Measurements from ENCODE around the gene MSLN.

Gene MSLN

GRCh38 chr16:778447-778846 is 17.9 kb downstream of the MSLN start:
- no peak for DNase-seq

- DNase-seq = no peak
These were observed 18.5 kb downstream of the MSLN start for GRCh38 chr16:778909-779527.

GRCh38 chr16:779561-779960 is 19.0 kb downstream of the MSLN start:
- no peak for DNase-seq

GRCh38 chr16:780296-780695 is 19.8 kb downstream of the MSLN start:
- DNase-seq = no peak

GRCh38 chr16:781346-782010 is 20.9 kb downstream of the MSLN start:
- DNase-seq = no peak

- no peak for DNase-seq
These were observed 21.7 kb downstream of the MSLN start for GRCh38 chr16:782258-782657.

GRCh38 chr16:782766-783403 is 22.4 kb downstream of the MSLN start:
- DNase-seq = peak; percentile 58

GRCh38 chr16:783404-784161 is 23.0 kb downstream of the MSLN start:
- DNase-seq = no peak

- DNase-seq = no peak
These were observed 23.9 kb downstream of the MSLN start for GRCh38 chr16:784431-784830.

- DNase-seq = no peak
These were observed 25.3 kb downstream of the MSLN start for GRCh38 chr16:785563-786535.

- no peak for DNase-seq
These were observed 26.9 kb downstream of the MSLN start for GRCh38 chr16:787321-787966.

GRCh38 chr16:787978-788398 is 27.5 kb downstream of the MSLN start, which contains the start of gene RPUSD1:
Gene RPUSD1 (minus strand): TSS chr16:788381. CDS start chr16:787737, 644 bp downstream.
- DNase-seq = no peak

- peak; percentile 26 for DNase-seq
These were observed 28.0 kb downstream of the MSLN start, which contains the start of gene CHTF18 for GRCh38 chr16:788399-789126. Gene CHTF18 (plus strand): TSS chr16:788620. CDS start chr16:788685, 65 bp downstream.

- DNase-seq = no peak
These were observed 28.8 kb downstream of the MSLN start for GRCh38 chr16:789191-789850.

GRCh38 chr16:790086-790485 is 29.6 kb downstream of the MSLN start:
- no peak for DNase-seq

- DNase-seq = no peak
These were observed 30.6 kb downstream of the MSLN start for GRCh38 chr16:791131-791530.

GRCh38 chr16:792221-792995 is 31.9 kb downstream of the MSLN start:
- DNase-seq = no peak

GRCh38 chr16:793414-793813 is 32.9 kb downstream of the MSLN start:
- DNase-seq = no peak

- DNase-seq = no peak
These were observed 33.7 kb downstream of the MSLN start for GRCh38 chr16:794091-794822.

Data from NCI-H1436 treated with DMSO at 0.1 percent for 48 hours (cell line).